MM.1S (cell line): ENCODE data around the gene LRCH1.

Source experiments
- CTCF ChIP-seq: fragments of 300-600 bp; sonication (generic); IDR thresholded peaks from 2 replicates; pipeline ENCODE4 v1.5.1; 2016; ENCODE audit warnings: antibody characterized with exemption, low read length, mixed read lengths
- EZH2 ChIP-seq: fragments of 300-600 bp; sonication (generic); optimal IDR thresholded peaks from 2 replicates; pipeline ENCODE3; 2017; ENCODE audit warnings: low read depth, mild to moderate bottlenecking, antibody characterized with exemption, low read length, mixed read lengths
- EZH2phosphoT487 ChIP-seq: fragments of 300-600 bp; sonication (generic); IDR thresholded peaks from 2 replicates; pipeline ENCODE4 v1.6.1; 2018; ENCODE audit warnings: antibody characterized with exemption, low read length

GRCh38 chr13:46663206-46664037 is 110.5 kb downstream of the LRCH1 start:
- TF ChIP-seq CTCF (no peak), EZH2 (no peak), EZH2phosphoT487 (no peak)
